GM18907 (cell line): ENCODE data around the gene LIMS2.

Source experiments
- ATAC-seq: cut with Tn5 transposase; IDR thresholded peaks from one replicate; pipeline ENCODE4 v1.9.1; 2021; ENCODE audit warnings: mild to moderate bottlenecking, moderate library complexity; ENCODE audit not compliant: unreplicated experiment

Gene LIMS2

DNA sequence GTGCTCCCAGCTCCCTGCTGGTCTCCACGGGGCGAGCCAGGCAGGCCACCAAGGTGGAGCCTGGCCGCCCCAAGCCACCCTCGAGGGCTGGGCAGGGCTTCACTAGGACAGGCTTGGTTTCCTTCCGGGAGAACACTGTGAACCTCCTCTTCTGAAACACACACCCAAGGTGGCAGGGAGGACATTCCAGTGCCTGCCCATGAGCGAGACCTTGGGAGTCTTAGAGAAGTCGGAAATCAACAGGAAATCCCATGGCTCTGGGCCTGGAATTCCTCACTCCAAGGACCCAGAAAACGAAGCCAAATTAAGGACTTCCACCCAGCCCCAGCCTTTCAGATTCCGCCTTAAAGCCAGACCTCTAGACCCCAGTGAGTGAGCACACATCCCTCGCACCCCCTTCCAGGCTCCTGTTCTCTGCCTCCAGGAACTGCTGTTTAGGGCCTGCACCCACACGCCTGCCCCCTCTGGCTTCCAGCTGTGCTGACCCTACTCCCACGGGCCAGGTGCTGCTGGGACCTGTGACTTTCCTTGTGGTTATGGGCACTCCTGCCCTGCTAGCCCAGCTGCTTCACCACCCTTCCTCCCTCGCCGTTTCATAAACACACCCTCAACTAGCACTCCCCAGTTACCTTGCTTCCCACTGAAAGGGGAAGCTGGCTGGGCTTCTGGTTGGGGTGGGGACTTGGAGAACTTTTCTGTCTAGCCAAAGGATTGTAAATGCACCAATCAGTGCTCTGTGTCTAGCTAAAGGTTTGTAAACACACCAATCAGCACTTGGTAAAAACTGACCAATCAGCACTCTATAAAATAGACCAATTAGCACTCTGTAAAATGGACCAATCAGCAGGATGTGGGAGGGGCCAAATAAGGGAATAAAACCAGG lies 15.7 kb downstream of the LIMS2 start:
- ATAC-seq: no peak

DNA sequence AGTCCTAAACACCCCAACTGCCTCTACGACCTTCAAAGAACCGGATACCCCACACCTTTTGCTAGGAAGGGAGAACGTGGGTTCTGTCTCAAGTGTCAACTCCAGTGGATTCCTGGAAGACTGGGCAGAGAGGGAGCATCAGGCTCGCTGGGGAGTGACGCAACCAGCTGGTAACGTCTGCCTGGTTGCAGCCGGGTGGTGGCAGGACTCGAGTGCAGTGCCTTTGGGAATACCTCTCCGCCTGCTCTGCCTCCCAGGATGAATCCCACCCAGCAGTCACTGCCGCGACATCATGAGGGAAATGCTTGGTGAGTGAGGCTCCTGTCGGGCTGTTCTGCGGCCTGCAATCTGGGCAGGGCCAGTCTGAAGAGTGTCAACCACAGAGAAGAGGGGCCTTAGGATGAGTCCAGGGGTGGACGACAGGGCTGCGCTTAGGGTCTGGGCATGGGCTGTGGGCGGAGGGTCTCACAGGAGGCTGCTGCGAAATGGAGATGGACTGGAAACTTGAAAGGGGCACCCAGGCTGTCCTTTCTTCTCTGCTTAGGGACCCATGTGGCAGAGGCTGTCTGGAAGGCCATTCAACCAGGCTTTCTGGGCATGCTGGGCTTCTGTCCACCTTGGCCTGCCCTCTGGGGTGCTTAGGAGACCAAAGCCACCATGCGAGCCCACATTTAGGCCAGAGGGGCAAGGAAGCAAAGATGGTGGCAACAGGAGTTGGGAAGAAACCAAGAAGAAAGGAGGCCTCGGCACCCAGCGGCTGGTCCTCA lies 16.5 kb downstream of the LIMS2 start:
- ATAC-seq: no peak

DNA sequence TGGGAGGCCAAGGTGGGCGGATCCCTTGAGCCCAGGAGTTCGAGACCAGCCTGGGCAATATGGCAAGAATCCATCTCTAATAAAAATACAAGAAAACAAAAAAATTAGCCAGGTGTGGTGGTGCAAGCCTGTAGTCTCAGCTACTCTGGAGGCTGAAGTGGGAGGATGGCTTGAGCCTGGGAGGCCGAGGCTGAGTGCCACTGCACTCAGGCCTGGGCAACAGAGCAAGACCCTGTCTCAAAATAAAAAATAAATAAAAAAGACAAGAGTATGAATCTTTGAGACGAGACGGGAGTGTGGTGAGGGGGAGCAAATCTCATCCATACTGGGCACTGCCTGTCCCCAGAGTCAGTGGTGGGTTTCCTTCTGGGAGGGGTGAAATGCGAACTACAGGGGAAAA lies 17.2 kb downstream of the LIMS2 start:
- no peak for ATAC-seq

DNA sequence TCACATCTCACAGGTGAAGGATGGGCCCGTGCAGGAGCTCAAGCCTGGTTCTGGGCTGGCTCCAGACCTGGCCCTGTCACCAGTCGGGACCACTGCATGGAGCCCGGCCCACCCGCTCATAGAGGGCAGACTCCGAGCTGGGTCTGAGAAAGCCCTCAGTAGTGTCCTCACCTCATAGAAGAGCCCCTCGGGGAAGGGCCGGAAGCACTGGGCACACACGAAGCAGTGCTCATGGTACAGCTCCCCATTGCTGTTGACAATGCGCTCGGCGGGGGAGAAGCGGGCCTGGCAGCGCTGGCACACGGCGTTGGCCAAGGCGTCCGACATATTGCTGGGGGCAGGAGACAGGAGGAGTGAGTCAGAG lies 18.1 kb downstream of the LIMS2 start:
- ATAC-seq: no peak

DNA sequence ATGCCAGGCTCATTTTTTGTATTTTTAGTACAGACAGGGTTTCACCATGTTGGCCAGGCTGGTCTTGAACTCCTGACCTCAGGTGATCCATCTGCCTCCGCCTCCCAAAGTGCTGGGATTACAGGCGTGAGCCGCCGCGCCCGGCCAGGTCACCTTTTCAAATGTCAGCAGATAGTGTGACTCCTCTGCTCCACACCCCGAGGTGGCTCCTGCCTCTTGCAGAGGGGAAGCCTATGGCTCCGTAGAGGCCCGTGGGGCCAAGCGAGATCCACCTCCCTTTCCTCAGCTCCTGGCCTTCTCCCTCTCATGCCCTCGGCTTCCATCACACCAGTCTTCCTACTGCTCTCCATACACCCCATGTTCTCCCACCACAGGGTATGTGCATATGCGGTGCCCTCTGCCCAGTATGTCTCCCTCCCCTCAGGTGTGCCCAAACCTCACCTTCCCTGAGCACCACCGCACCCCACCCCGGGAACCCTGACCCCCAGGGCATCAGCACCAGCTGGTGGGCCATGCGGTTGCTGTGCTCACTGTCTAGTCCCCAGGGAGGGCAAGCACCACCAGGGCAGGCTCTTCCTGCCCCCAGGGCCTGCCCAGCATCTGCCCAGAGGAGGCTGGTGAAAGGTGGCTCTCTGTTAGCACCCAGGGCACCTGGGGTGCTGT lies 18.6 kb downstream of the LIMS2 start:
- ATAC-seq: no peak

DNA sequence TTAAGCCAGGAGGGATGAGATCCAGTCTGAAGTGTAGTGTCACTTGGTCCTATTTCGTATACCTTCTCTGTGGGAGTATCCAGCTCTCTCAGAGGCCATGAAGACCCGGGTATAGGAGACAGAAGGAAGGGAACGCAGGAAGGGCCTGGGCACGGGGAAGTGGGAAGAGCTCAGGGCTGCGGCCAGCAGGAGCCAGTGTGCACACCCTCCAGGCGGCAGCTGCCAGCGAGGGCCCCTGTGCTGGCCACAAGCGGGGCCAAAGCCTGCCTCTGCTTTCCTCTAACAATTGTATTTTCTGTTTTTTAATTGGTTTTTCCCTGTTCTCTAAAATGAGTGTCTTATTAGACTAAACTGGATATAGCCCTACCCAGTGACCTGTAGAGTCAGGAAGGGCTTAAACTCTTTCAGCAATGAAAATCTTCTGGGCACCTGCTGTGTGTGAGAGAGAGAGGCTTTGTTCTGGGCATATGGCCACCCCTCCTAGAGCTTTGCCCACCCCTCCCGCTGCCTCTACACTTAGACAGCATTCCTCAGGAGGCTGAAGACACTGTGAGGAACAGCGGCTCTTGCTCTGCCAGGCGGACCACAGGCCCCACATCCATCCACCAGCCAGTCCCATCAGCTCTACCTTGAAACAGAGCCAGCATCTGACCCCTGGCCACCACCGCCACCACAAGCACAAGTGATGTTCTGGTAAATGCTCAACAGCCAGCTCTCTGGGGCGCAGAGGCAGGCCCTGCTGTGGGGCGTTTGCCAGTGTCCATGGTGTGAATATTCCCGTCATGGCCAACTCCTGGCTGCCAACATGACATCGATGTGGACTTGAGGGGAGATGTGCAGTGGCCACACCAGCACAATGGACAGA lies 19.9 kb downstream of the LIMS2 start:
- no peak for ATAC-seq

DNA sequence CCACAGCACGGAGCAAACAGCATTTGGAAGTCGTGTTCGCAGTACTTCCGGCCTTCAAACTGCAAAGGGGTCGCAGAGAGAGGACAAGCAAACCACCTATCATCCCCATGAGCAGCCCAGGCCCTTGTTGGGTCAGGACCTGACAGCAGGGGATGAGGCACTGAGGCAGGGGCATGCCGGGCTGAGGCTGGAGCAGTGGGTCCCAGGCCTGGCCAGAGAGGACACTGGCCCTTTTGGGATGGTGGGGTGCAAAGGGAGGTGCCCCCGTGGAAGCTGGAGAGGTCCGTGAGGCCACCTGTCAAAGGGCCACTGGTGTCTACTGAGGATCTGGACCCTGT lies 20.5 kb downstream of the LIMS2 start:
- ATAC-seq: no peak

DNA sequence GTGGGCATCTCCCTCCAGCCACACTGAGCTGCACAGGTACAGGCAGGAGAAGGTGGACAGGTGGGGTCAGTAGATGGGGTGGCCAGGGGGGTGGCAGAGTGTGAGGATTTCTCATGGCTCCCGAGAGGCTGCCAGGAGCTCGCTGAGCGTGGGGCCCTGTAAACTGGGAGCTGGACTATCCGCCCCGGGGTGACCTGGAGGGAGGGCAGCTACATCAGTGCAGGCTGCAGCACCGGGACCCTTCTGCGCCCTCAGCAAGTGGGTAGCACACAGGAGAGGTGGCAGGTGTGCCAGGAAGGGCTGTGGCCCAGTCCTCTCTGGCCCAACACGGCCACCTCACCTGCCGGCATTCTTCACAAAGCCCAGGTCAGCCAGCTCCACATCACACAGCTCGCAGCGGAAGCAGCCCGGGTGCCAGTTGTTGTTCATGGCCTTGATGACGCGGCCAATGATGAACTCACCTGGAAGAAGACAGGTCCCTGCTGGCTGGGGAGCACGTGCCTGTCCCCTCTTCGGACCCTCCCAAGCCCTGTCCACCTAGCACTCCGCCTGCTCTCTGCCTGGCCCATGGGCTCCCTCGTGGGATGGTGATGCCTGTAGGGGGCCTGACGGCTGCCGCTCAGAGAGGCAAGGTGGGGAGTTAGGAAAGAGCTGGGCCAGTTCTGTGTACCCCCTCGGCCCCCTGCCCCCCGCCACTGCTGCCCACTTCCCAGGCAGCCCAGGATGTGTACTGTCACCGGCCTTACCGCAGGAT lies 21.1 kb downstream of the LIMS2 start:
- ATAC-seq: no peak

DNA sequence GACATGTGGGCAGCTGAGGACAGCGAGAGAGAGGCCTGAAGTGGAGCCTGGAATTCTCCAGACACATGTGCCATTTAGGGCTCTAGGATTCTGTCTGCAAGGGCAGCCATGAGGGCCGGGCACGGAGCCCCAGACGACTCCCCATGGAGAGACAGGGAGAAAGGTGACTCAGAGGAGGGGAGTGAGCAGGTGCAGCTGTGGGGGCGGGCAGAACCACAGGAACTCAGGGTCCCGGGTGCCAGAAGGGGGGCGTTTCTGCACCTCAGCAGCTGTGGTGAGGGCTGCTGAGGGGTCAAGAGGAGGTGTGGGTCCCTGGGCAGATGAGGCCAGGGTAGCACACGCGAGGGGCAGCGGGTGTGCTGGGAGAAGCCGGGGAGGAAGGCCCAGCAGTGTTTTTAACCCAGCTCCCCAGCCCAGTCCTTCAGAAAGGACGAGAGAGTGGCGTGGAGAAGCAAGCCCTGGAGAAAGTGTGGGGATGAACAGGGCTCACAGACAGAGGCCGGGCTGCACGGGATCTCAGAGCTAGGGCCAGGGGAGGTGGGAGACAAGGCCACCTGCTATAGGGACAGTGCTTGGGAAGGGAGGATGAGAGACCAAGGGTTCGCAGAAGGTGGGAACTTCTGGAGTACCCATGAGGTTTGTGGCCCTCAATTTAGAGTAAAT lies 21.8 kb downstream of the LIMS2 start:
- ATAC-seq: no peak

DNA sequence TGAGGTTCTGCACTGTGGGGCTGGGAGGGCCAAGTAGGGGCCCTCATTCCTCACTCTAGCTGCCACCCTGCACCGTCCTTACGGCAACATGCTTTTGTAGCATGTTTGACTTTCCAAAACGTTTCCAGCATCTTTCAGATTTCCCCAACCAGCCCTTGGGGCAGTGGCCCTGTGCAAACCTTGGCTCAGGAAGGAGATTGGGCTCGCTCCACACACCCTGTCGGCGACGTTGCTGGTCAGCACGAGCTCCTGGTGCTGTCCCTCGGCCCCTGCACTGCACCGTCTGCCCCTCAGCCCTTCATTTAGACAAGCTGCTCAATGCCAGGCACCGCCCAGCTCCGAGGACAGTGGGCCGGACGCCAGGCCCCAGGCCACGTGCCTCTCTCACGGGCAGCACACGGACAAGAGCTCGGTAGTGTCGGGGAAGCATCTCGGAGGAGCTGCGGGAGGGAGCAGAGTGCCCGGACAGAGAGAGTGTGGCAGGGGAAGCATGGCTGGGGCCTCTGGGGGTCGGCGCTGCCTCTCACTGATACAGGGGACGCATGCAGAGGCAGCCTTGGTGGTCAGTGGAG lies 22.5 kb downstream of the LIMS2 start:
- ATAC-seq: no peak

DNA sequence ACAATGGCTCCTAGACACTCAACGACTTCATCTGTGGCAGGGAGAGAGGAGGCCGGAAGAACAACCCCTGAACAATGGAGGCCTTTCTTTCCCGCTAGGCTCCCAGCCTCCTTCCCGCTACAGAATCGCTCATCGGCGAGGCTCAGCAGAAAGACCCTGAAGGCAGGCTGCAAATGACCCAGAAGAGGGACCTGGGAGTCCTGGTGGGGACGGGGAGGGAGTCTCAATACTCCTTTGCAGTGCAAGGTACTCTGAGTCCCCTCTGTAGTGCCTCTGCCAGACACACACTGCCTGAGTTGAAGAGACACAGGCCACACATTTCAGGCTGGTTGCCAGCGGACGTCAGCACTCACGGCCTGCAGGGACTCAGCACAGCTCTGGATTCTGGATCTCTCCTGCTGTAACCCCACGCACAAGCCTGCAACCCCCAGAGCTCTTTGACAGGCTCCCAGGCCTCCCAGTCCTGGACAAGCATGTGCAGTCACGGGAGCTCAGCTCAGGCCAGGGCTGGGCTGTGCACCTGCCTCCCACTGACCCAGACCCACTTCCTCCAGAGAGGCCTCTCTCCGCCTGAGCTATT lies 23.3 kb downstream of the LIMS2 start:
- ATAC-seq: no peak

DNA sequence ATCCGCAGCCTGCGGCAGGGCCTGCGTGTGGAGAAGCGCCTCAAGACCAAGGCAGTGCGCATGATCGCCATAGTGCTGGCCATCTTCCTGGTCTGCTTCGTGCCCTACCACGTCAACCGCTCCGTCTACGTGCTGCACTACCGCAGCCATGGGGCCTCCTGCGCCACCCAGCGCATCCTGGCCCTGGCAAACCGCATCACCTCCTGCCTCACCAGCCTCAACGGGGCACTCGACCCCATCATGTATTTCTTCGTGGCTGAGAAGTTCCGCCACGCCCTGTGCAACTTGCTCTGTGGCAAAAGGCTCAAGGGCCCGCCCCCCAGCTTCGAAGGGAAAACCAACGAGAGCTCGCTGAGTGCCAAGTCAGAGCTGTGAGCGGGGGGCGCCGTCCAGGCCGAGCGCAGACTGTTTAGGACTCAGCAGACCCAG lies 23.9 kb downstream of the LIMS2 start:
- no peak for ATAC-seq

DNA sequence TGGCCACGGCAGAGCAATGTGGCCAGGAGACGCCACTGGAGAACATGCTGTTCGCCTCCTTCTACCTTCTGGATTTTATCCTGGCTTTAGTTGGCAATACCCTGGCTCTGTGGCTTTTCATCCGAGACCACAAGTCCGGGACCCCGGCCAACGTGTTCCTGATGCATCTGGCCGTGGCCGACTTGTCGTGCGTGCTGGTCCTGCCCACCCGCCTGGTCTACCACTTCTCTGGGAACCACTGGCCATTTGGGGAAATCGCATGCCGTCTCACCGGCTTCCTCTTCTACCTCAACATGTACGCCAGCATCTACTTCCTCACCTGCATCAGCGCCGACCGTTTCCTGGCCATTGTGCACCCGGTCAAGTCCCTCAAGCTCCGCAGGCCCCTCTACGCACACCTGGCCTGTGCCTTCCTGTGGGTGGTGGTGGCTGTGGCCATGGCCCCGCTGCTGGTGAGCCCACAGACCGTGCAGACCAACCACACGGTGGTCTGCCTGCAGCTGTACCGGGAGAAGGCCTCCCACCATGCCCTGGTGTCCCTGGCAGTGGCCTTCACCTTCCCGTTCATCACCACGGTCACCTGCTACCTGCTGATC lies 24.4 kb downstream of the LIMS2 start:
- ATAC-seq: no peak

DNA sequence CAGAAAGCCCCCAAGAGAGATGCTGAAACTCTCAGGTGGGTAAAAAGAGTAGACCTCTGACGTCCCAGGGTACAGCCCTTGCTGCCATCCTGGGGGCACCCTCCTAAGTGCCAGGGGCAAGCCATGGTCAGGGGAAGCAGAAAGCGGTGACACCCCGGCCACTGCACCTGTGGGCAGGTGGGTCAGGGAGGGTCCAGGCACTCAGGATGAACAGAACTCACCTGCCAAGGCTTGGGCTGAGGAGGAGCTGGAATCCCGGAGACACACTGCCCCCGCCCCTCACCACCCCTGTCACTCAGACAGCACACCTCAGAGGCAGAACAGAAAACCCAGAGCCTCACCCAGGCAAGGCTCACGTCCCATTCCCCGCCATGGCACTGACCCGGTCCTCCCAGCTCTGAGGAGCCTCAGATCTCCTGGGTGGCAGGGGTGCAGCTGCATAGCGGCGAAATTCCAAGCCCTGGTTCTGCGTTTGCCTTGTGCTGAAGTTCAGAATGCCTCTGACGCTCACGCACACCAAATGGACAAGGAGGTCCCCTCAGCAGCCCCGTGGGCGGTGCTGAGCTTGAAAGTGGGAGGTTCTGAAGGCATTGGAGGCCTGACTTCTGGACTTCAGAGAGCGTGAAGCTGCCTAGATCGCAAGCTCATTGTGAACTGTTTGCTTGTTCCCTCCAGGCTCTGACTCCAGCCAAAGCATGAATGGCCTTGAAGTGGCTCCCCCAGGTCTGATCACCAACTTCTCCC lies 25.1 kb downstream of the LIMS2 start:
- peak; percentile 7 for ATAC-seq

DNA sequence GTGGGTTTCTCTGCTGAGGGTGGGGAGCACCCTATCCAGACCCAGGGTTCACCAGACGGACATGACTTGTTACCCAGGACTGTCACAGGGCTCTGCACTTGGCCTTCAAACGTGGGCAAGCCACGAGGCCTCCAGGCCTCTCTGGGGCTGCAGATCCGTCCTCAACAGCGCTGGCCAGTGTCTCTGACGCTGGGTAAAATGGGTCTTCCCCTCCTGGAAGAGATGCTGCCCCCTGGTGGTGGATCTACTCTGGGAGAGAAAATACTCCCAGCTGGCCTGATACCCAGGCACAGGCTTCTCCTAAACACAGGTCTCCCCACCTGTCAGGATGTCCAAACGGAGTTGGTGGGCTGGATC lies 25.7 kb downstream of the LIMS2 start:
- ATAC-seq: peak; percentile 68

DNA sequence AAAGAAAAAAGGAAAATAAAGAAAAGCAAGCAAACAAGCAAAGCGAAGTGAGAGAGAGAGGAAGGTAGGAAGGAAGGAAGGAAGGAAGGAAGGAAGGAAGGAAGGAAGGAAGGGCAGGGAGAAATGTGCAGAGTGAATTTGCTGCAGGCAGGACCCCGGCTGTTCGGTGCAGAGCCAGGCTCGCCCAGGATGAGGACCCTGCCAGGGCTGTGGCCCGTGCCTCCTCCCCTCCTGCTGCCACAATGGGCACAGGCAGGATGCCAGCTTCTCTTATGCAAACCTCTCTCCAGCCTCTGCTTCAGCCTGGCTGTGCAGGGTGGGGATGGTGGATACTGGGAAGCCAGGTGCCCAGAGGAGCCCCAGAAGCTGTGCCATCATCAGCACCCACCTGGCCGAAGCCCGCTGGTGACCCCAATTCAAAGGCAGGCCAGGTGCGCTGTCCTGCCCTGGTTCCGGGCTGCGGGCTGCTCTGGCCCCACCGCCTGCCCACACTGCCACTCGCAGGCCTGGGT lies 26.2 kb downstream of the LIMS2 start:
- ATAC-seq: no peak

DNA sequence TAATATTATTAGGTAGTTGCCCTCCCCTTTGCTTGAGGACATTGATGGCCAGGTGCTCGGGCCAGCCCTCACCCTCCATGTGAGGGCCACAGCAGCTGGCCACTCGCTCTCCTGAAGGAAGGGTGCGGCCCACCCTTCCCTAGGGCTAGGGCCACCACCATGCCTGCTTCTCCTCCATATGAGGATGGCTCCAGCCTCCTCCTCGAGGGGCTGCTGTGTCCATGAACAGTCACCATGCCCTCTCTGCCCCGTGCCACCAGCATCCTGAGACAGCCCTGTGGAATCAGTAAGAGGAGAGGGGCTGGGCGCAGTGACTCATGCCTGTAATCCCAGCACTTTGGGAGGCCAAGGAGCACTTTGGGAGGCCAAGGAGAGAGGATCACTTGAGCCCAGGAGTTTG lies 27.0 kb downstream of the LIMS2 start:
- no peak for ATAC-seq
